Endothelial cell of umbilical vein (primary cell): ENCODE data around the gene SLC9A9. TPM values are rescaled to one million over a fixed set of nuclear protein-coding genes. Genes with fewer than 3 reads are reported as not detected.

Experiments used
- BruUV-seq: library from RNA; stranded (reverse); fragments of 400-500 nt; replicated peaks from 2 replicates; lab custom pipeline; 2021; lab: Mats Ljungman, UMichigan
- CTCF ChIA-PET: fragments of 300-600, 350-600 bp; sonication (Branson Sonifier 250); formaldehyde crosslinking; loops from one replicate; lab custom pipeline; 2021; ENCODE audit warnings: antibody characterized with exemption, inconsistent platforms; lab: Charles Lee
- POLR2A ChIA-PET: fragments of 300-600, 350-600 bp; sonication (Branson Sonifier 250); formaldehyde crosslinking; loops from one replicate; lab custom pipeline; 2021; ENCODE audit warnings: antibody characterized with exemption, inconsistent platforms; lab: Charles Lee
- DNase-seq: peaks from one replicate; pipeline ENCODE4 v3.0.0-alpha.2; 2011; ENCODE audit warnings: low read depth, low spot score
- FAIRE-seq: peaks from 2 replicates; lab custom pipeline; 2011; peaks lifted over from hg19 to GRCh38; lab: Jason Lieb, UNC
- H2AFZ ChIP-seq: 2 replicates; pipeline ENCODE4 v1.6.0; 2012; ENCODE audit warnings: low read depth, low read length, control low read depth, inconsistent platforms
- H3K27ac ChIP-seq: 2 replicates; pipeline ENCODE4 v1.5.1; 2011; ENCODE audit warnings: low read depth, mild to moderate bottlenecking, control low read depth, low read length, moderate library complexity; ENCODE audit not compliant: insufficient read depth
- H3K27me3 ChIP-seq, 2 experiments: 2 replicates each; pipeline versions ENCODE4 v1.6.0 to v1.6.1; 2011; ENCODE audit warnings: low read length in 2 of 2, mixed read lengths in 1 of 2; ENCODE audit not compliant: control insufficient read depth in 2 of 2, insufficient read depth in 2 of 2
- H3K36me3 ChIP-seq, 2 experiments: 2 replicates in 1 of 2; 3 replicates in 1 of 2; pipeline ENCODE4 v1.5.1; 2011; ENCODE audit warnings: low read length in 2 of 2, mild to moderate bottlenecking in 1 of 2, moderate library complexity in 1 of 2; ENCODE audit not compliant: control insufficient read depth in 2 of 2, insufficient read depth in 2 of 2; ENCODE audit errors: extremely low read depth in 1 of 2
- H3K4me1 ChIP-seq: 3 replicates; pipeline ENCODE4 v1.5.1; 2011; ENCODE audit warnings: mild to moderate bottlenecking, low read length; ENCODE audit not compliant: control insufficient read depth, insufficient read depth; ENCODE audit errors: extremely low read depth
- H3K4me2 ChIP-seq: 2 replicates; pipeline ENCODE4 v1.6.1; 2011; ENCODE audit warnings: low read length, control low read depth, mixed read lengths; ENCODE audit not compliant: insufficient read depth
- H3K4me3 ChIP-seq, 3 experiments: fragments of 200-600 bp in 1 of 3; sonication (generic), shearing (Covaris generic) in 1 of 3; replicated peaks in 1 of 3; 2 replicates each; pipeline ENCODE4 v1.5.1; 2011 to 2016; ENCODE audit warnings: control low read depth in 3 of 3, low read length in 3 of 3, mild to moderate bottlenecking in 2 of 3, inconsistent platforms in 1 of 3, low read depth in 1 of 3, moderate library complexity in 1 of 3; ENCODE audit not compliant: insufficient read depth in 1 of 3
- H3K79me2 ChIP-seq: 2 replicates; pipeline ENCODE4 v1.6.0; 2012; ENCODE audit warnings: low read length, inconsistent platforms; ENCODE audit not compliant: control insufficient read depth, insufficient read depth
- H3K9ac ChIP-seq: replicated peaks from 2 replicates; pipeline ENCODE3; 2011; ENCODE audit warnings: low read length, control low read depth; ENCODE audit not compliant: insufficient read depth; ENCODE audit errors: extremely low read depth
- H3K9me1 ChIP-seq: replicated peaks from 3 replicates; pipeline ENCODE4 v1.6.0; 2011; ENCODE audit warnings: mild to moderate bottlenecking, low read length; ENCODE audit not compliant: control insufficient read depth, insufficient read depth; ENCODE audit errors: extremely low read depth
- H3K9me3 ChIP-seq: replicated peaks from 2 replicates; pipeline ENCODE4 v1.5.1; 2012; ENCODE audit warnings: low read length, inconsistent platforms; ENCODE audit not compliant: control insufficient read depth, insufficient read depth
- H4K20me1 ChIP-seq: replicated peaks from 2 replicates; pipeline ENCODE3; 2011; ENCODE audit warnings: mild to moderate bottlenecking, low read length; ENCODE audit not compliant: control insufficient read depth, insufficient read depth; ENCODE audit errors: extremely low read depth
- CTCF ChIP-seq, 2 donors: IDR thresholded peaks; 1 replicate in 1 of 2; 2 replicates in 1 of 2; pipeline ENCODE4 v1.5.1; 2011; ENCODE audit warnings: low read length in 2 of 2, mild to moderate bottlenecking in 2 of 2, moderate library complexity in 2 of 2, control low read depth in 1 of 2, inconsistent platforms in 1 of 2, low read depth in 1 of 2; ENCODE audit not compliant: insufficient read depth in 1 of 2; ENCODE audit errors: extremely low read depth in 1 of 2
- EZH2 ChIP-seq: IDR thresholded peaks from 2 replicates; pipeline ENCODE4 v1.6.1; 2012; ENCODE audit warnings: borderline replicate concordance, low read depth, mild to moderate bottlenecking, moderate library complexity, low read length, inconsistent platforms; ENCODE audit not compliant: severe bottlenecking
- FOS ChIP-seq: IDR thresholded peaks from 2 replicates; pipeline ENCODE4 v1.6.1; 2011; ENCODE audit warnings: mild to moderate bottlenecking, low read length, moderate library complexity, borderline replicate concordance; ENCODE audit not compliant: insufficient read depth
- GATA2 ChIP-seq: IDR thresholded peaks from 2 replicates; pipeline ENCODE4 v1.7.0; 2011; ENCODE audit warnings: low read depth, mild to moderate bottlenecking, moderate library complexity, mixed read lengths, low read length; ENCODE audit not compliant: insufficient read length, insufficient read depth
- JUN ChIP-seq: IDR thresholded peaks from 2 replicates; pipeline ENCODE4 v1.6.1; 2011; ENCODE audit warnings: borderline replicate concordance, low read depth; ENCODE audit not compliant: insufficient read length, insufficient read depth
- MYC ChIP-seq: IDR thresholded peaks from one replicate; pipeline ENCODE4 v1.6.1; 2011; ENCODE audit warnings: mild to moderate bottlenecking, low read depth, low read length
- POLR2AphosphoS5 ChIP-seq: IDR thresholded peaks from 2 replicates; pipeline ENCODE4 v1.6.1; 2012; ENCODE audit warnings: low read depth, mild to moderate bottlenecking, control low read depth, low read length, moderate library complexity; ENCODE audit not compliant: insufficient read depth
- dilution Hi-C: fragments of 300-500 bp; cut with MboI; formaldehyde crosslinking; loops from one replicate; pipeline ENCODE4 v1.15.0; 2019; ENCODE audit warnings: low sequenced_read_pairs; ENCODE audit not compliant: extremely low pct_ligation_motif_present
- intact Hi-C: fragments of 100-400 bp; cut with micrococcal nuclease; formaldehyde crosslinking; loops from one replicate; pipeline ENCODE4 v1.10.0; 2022
- polyA plus RNA-seq, 4 experiments: library from polyadenylated mRNA; depleted of rRNA in 3 of 4; stranded (reverse) in 3 of 4; unstranded in 1 of 4; fragments of >200 nt; gene quantifications; 2 replicates each; pipeline versions ENCODE4 v1.2.1 to v1.2.3, GENCODE V29; 2011 to 2012; ENCODE audit warnings: missing spikeins in 1 of 4
- total RNA-seq: library from RNA; stranded (reverse); gene quantifications from 2 replicates; pipeline ENCODE4 v1.2.3, GENCODE V29; 2021
- TF ChIP-seq, protein P1 (sequence below): IDR thresholded peaks from 2 replicates; pipeline ENCODE4 v1.6.1; 2011; ENCODE audit not compliant: insufficient read depth, insufficient read length

The SLC9A9 gene
- total and polyA plus RNA-seq, 2 donors (not counting 3 experiments of a cell fraction or from before 2014, with no cell fraction given), result 1.5 to 1.8 TPM

DNA sequence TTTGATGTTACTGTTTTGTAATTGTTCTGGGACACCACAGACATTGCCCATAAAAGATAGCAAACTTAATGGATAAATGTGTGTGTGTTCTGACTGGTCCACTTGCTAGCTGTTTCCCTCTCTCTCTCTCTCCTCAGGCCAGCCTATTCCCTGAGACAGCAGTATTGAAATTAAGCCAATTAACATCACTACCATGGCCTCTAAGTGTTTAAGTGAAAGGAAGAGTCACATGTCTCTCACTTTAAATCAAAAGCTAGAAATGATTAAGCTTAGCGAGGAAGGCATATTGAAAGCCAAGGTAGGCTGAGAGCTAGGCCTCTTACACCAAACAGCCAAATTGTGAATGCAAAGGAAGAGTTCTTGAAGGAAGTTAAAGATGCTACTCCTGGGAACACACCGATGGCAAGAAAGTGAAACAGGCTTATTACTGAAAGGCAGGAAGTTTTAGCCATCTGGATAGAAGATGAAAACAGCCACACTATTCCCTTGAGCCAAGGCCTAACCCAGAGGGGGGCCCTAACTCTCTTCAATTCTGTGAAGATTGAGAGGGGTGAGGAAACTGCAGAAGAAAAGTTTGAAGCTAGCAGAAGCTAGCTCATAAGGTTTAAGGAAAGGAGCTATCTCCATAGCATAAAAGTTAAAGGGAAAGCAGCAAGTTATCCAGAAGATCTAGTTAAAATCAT, 433.6 kb downstream of the SLC9A9 start:
- no peaks in the 10 kb centered on the region for H3K9me1 ChIP-seq
- H3K4me2 ChIP-seq, result no peak overlapping the region
- no peaks in the 10 kb centered on the region for H3K9me3 ChIP-seq
- intact Hi-C loops (no loop called here), dilution Hi-C loops (no loop called here)
- no peak overlapping the region for H3K4me3 ChIP-seq
- no peaks in the 10 kb centered on the region for H3K79me2 ChIP-seq
- no peaks in the 10 kb centered on the region for H3K36me3 ChIP-seq
- CTCF ChIA-PET, result interaction anchor here (0.6 to 0.8 kb wide), 2 partner anchors 19 to 41 kb away, joined by 3 read pairs; no protein-coding TSS in a partner anchor
- H2AFZ ChIP-seq, result no peak overlapping the region
- H3K9ac ChIP-seq, result no peak overlapping the region
- H3K27ac ChIP-seq, result no peak overlapping the region
- no peaks in the 10 kb centered on the region for H3K27me3 ChIP-seq
- POLR2A ChIA-PET, result no interaction called here
- FAIRE-seq (no peak), DNase-seq (no peak)
- no TSS peak for BruUV-seq
- no peaks in the 10 kb centered on the region for H3K4me1 ChIP-seq
- no peaks in the 10 kb centered on the region for H4K20me1 ChIP-seq
- no peak for TF ChIP-seq GATA2
- no peak for TF ChIP-seq POLR2AphosphoS5
- TF ChIP-seq, protein P1, sequence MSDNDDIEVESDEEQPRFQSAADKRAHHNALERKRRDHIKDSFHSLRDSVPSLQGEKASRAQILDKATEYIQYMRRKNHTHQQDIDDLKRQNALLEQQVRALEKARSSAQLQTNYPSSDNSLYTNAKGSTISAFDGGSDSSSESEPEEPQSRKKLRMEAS, result no peak
- no peak for TF ChIP-seq MYC
- no peak for TF ChIP-seq EZH2
- TF ChIP-seq CTCF (IDR thresholded peaks at IDR 0.05; ENCODE audit: extremely low read depth in 1 of 2, insufficient read depth in 1 of 2, low read depth in 1 of 2, low read length in 2 of 2), result no peak
- no peak for TF ChIP-seq JUN
- no peak for TF ChIP-seq FOS
